Kidney epithelial cell (primary cell): Measurements from ENCODE around the gene PJA2. TPM values are rescaled to one million over a fixed set of nuclear protein-coding genes. Genes with fewer than 3 reads are reported as not detected.

Experiments
- DNase-seq: peaks from one replicate; pipeline ENCODE4 v3.0.0-alpha.2; 2010; ENCODE audit warnings: low read depth
- H3K27me3 ChIP-seq: 2 replicates; pipeline ENCODE4 v1.6.0; 2011; ENCODE audit warnings: low read length; ENCODE audit not compliant: control insufficient read depth, insufficient read depth
- H3K36me3 ChIP-seq: 2 replicates; pipeline ENCODE4 v1.5.1; 2011; ENCODE audit warnings: low read length; ENCODE audit not compliant: control insufficient read depth, insufficient read depth
- H3K4me3 ChIP-seq: 2 replicates; pipeline ENCODE4 v1.5.1; 2011; ENCODE audit warnings: low read depth, mild to moderate bottlenecking, control low read depth, low read length
- CTCF ChIP-seq: IDR thresholded peaks from 2 replicates; pipeline ENCODE4 v1.5.1; 2011; ENCODE audit warnings: mild to moderate bottlenecking, moderate library complexity, low read length, control low read depth, inconsistent platforms; ENCODE audit not compliant: insufficient read depth, poor library complexity, severe bottlenecking
- total RNA-seq: library from RNA; depleted of rRNA; stranded (reverse); fragments of >200 nt; gene quantifications from 2 replicates; pipeline ENCODE4 v1.2.3, GENCODE V29; 2015

PJA2 gene
- total RNA-seq, 1 donor from 2014 or later = 69.9 TPM

GRCh38 chr5:109411627-109412026 is 1.9 kb upstream of the PJA2 start:
- peak; percentile 76 for DNase-seq
- TF ChIP-seq CTCF = no peak
- H3K4me3 ChIP-seq = no peak overlapping the region
- H3K36me3 ChIP-seq = no peaks in the 10 kb centered on the region
- no peaks in the 10 kb centered on the region for H3K27me3 ChIP-seq

- Histone ChIP-seq H3K27me3 (no peaks in the 10 kb centered on the region), H3K4me3 (peak overlapping the region; percentile 42), H3K36me3 (no peaks in the 10 kb centered on the region)
- DNase-seq = no peak
- TF ChIP-seq CTCF = no peak
Measured at GRCh38 chr5:109411149-109411514, 1.4 kb upstream of the PJA2 start.

GRCh38 chr5:109410389-109411148 is 795 bp upstream of the PJA2 start:
- no peak for TF ChIP-seq CTCF
- Histone ChIP-seq H3K4me3 (peak overlapping the region; percentile 42), H3K27me3 (no peaks in the 10 kb centered on the region), H3K36me3 (no peaks in the 10 kb centered on the region)
- no peak for DNase-seq

- DNase-seq = no peak
- peak overlapping the region; percentile 60 for H3K4me3 ChIP-seq
- no peak for TF ChIP-seq CTCF
- H3K27me3 ChIP-seq = no peaks in the 10 kb centered on the region
- H3K36me3 ChIP-seq = no peaks in the 10 kb centered on the region
Measured at GRCh38 chr5:109408991-109409843, 557 bp downstream of the PJA2 start.

GRCh38 chr5:109407913-109408312 is 1.9 kb downstream of the PJA2 start:
- no peaks in the 10 kb centered on the region for H3K36me3 ChIP-seq
- DNase-seq = no peak
- TF ChIP-seq CTCF = no peak
- no peaks in the 10 kb centered on the region for H3K27me3 ChIP-seq
- H3K4me3 ChIP-seq = peak overlapping the region; percentile 60

- Histone ChIP-seq H3K27me3 (no peaks in the 10 kb centered on the region), H3K36me3 (no peaks in the 10 kb centered on the region), H3K4me3 (no peak overlapping the region)
- no peak for DNase-seq
- no peak for TF ChIP-seq CTCF
Measured at GRCh38 chr5:109406719-109407118, 3.1 kb downstream of the PJA2 start.
